Prostate gland (tissue), 2 donors: ENCODE measurements around the gene FAM98A.

ENCODE experiments used
- POLR2AphosphoS5 ChIP-seq: sonication (generic); formaldehyde crosslinking; IDR thresholded peaks from one replicate; pipeline ENCODE4 v1.6.1; 2017; ENCODE audit warnings: antibody characterized with exemption
- TF ChIP-seq, protein P1 (sequence below), 4 experiments: fragments of 200-600 bp in 2 of 4; fragments of 450-650 bp in 2 of 4; sonication (generic) in 2 of 4; IDR thresholded peaks; 1 replicate in 3 of 4; 2 replicates in 1 of 4; pipeline ENCODE4 v1.5.1; 2016 to 2019; ENCODE audit warnings: antibody characterized with exemption in 4 of 4, mild to moderate bottlenecking in 2 of 4, moderate library complexity in 2 of 4

DNA sequence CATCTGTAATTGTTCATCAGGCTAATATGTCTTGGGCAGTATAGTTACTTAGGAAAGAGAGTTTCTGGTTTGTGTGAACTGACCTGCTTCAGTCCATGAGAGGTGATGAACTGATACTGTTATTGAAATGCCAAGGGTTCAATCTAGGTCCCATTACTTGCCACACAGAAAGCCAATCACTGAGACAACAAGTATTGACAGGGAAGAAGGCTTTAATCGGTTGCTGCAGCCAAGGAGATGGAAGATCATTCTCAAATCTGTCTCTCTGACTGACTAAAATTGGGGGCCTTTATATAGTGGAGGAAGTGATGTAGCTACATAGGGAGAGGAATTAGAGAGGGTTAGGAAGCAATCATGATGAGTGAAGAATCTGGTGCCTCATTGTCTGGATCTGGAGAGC is 19.9 kb upstream of the FAM98A start:
- TF ChIP-seq POLR2AphosphoS5 = no peak
- TF ChIP-seq, protein P1, sequence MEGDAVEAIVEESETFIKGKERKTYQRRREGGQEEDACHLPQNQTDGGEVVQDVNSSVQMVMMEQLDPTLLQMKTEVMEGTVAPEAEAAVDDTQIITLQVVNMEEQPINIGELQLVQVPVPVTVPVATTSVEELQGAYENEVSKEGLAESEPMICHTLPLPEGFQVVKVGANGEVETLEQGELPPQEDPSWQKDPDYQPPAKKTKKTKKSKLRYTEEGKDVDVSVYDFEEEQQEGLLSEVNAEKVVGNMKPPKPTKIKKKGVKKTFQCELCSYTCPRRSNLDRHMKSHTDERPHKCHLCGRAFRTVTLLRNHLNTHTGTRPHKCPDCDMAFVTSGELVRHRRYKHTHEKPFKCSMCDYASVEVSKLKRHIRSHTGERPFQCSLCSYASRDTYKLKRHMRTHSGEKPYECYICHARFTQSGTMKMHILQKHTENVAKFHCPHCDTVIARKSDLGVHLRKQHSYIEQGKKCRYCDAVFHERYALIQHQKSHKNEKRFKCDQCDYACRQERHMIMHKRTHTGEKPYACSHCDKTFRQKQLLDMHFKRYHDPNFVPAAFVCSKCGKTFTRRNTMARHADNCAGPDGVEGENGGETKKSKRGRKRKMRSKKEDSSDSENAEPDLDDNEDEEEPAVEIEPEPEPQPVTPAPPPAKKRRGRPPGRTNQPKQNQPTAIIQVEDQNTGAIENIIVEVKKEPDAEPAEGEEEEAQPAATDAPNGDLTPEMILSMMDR (IDR thresholded peaks at IDR 0.05) = no peak
